Mucosa of descending colon (tissue), 3 donors: ENCODE measurements around the gene ETFBKMT. TPM values are rescaled to one million over a fixed set of nuclear protein-coding genes. Genes with fewer than 3 reads are reported as not detected.
"Not testable (repeated sequence)": the region's sequence is repeated elsewhere in the genome, so short reads cannot be mapped to it uniquely, and the experiment has no call there.

Source experiments
- ATAC-seq: fragments of 200-7000 bp; cut with Tn5 transposase; one replicate; pipeline ENCODE4 v1.9.1; 2020; ENCODE audit warnings: mild to moderate bottlenecking, moderate library complexity
- DNase-seq, 3 donors: peaks; one replicate each; pipeline ENCODE4 v3.0.0-alpha.2; 2020
- H3K36me3 ChIP-seq: fragments of 200-600 bp; one replicate; pipeline ENCODE4 v1.8.0; 2021; ENCODE audit warnings: low read depth, mild to moderate bottlenecking
- H3K4me1 ChIP-seq: fragments of 200-600 bp; one replicate; pipeline ENCODE4 v1.8.0; 2021; ENCODE audit warnings: low read depth, mild to moderate bottlenecking
- H3K4me3 ChIP-seq: fragments of 200-600 bp; one replicate; pipeline ENCODE4 v1.8.0; 2021; ENCODE audit warnings: mild to moderate bottlenecking
- H3K9me3 ChIP-seq: fragments of 200-600 bp; one replicate; pipeline ENCODE4 v1.8.0; 2021; ENCODE audit warnings: mild to moderate bottlenecking
- CTCF ChIP-seq: fragments of 200-600 bp; IDR thresholded peaks from one replicate; pipeline ENCODE4 v1.8.0; 2022; ENCODE audit warnings: antibody characterized with exemption, mild to moderate bottlenecking
- intact Hi-C, 2 donors: fragments of 100-400 bp; cut with DNase I in 1 of 2; cut with micrococcal nuclease in 1 of 2; formaldehyde crosslinking; loops; one replicate each; pipeline versions ENCODE4 v1.11.0 to v1.11.1; 2022; cut with DNase I, micrococcal nuclease
- total RNA-seq, 3 donors: library from RNA; stranded (reverse); fragmentation: NEBNext Ultra II Directional in 2 of 3; extraction: Animal tissue kit (Norgen Biotek cat#: 25700) in 2 of 3; gene quantifications; one replicate each; pipeline versions ENCODE4 v1.2.1 to v1.2.4, GENCODE V29; 2021 to 2023
- donor health status: DM: no; HTN: no; CAD: no; lungs with moderate emphysema.
- donor health status: DM: no; HTN: no; CAD: no.
- donor health status: DM: no; HTN: yes; CAD: no.

ETFBKMT gene
- total RNA-seq, 3 donors from 2014 or later, result 5.6 to 7.0 (median 6.1) TPM

- no peaks in the 10 kb centered on the region for H3K4me1 ChIP-seq
- TF ChIP-seq CTCF, result no peak
- ATAC-seq (no peak), DNase-seq (no peak)
- no peak overlapping the region for H3K4me3 ChIP-seq
- no peaks in the 10 kb centered on the region for H3K36me3 ChIP-seq
- peaks cover 20% of the 10 kb centered on the region for H3K9me3 ChIP-seq
- intact Hi-C loops, result no loop called here
Observed at GRCh38 chr12:31710021-31710818, 50.7 kb downstream of the ETFBKMT start.

- Histone ChIP-seq H3K4me1 (no peaks in the 10 kb centered on the region), H3K9me3 (peaks cover 16% of the 10 kb centered on the region), H3K4me3 (no peak overlapping the region), H3K36me3 (no peaks in the 10 kb centered on the region)
- TF ChIP-seq CTCF, result no peak
- ATAC-seq (no peak), DNase-seq (no peak)
- intact Hi-C loops, result no loop called here
Observed at GRCh38 chr12:31712877-31713276, 53.4 kb downstream of the ETFBKMT start.

- no peaks in the 10 kb centered on the region for H3K4me1 ChIP-seq
- no peak for TF ChIP-seq CTCF
- ATAC-seq (no peak), DNase-seq (no peak)
- no peaks in the 10 kb centered on the region for H3K36me3 ChIP-seq
- H3K4me3 ChIP-seq, result no peak overlapping the region
- no peaks in the 10 kb centered on the region for H3K9me3 ChIP-seq
- intact Hi-C loops, result no loop called here
Observed at GRCh38 chr12:31714406-31715271, 55.2 kb downstream of the ETFBKMT start.

GRCh38 chr12:31715283-31715825 lies 55.9 kb downstream of the ETFBKMT start:
- DNase-seq, result no peak
- intact Hi-C loops, result no loop called here
- H3K36me3 ChIP-seq, result no peaks in the 10 kb centered on the region
- no peaks in the 10 kb centered on the region for H3K4me1 ChIP-seq
- no peak overlapping the region for H3K4me3 ChIP-seq
- no peaks in the 10 kb centered on the region for H3K9me3 ChIP-seq
- peak; percentile 67 for ATAC-seq
- TF ChIP-seq CTCF, result no peak

GRCh38 chr12:31716998-31717397 lies 57.5 kb downstream of the ETFBKMT start:
- ATAC-seq, H3K9me3 ChIP-seq, H3K4me3 ChIP-seq, DNase-seq, H3K4me1 ChIP-seq, intact Hi-C loops, H3K36me3 ChIP-seq: not testable (repeated sequence)

GRCh38 chr12:31718542-31719198 lies 59.2 kb downstream of the ETFBKMT start:
- ATAC-seq, intact Hi-C loops, H3K4me3 ChIP-seq, H3K36me3 ChIP-seq, H3K9me3 ChIP-seq, H3K4me1 ChIP-seq: not testable (repeated sequence)
- DNase-seq, result peak in 1 of 3 donors; percentile 46
